GM20431 (cell line): ENCODE results near the gene AVL9.
"Not testable (repeated sequence)": the region's sequence is repeated elsewhere in the genome, so short reads cannot be mapped to it uniquely, and the experiment has no call there.

Experiments
- in situ Hi-C: fragments of 300-500 bp; cut with MseI, MboI; formaldehyde crosslinking; loops from one replicate; pipeline ENCODE4 v1.15.0; 2020; ENCODE audit warnings: low sequenced_read_pairs; ENCODE audit not compliant: unreplicated experiment

AVL9 gene

GRCh38 chr7:32495298-32496051, at the start of gene AVL9:
Gene AVL9, plus strand, starts transcription at chr7:32495489. Its CDS starts 221 bp downstream, at chr7:32495710.
- in situ Hi-C loops: no loop called here

DNA sequence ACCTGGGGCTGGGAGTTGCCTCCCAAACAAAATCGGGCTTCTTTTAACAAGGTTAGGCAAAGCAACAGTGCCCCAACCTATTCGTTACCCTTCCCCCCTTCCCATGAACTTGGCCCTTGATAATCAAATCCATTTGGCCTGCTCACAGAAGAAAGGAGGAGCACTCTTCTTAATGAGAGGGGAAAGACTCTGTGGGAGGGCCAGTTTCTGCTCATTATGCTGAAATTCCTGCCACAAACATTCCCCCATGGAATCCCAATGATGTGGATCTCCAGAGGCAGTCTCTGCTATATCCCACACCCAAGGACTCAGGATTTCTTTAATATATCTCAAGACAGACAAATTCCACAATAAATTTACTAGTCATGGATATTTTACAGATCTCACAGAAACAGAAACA, 48.1 kb upstream of the AVL9 start:
- in situ Hi-C loops: no loop called here

GRCh38 chr7:32453341-32454011, 41.8 kb upstream of the AVL9 start:
- in situ Hi-C loops: no loop called here

GRCh38 chr7:32458025-32458424, 37.3 kb upstream of the AVL9 start:
- in situ Hi-C loops: no loop called here

DNA sequence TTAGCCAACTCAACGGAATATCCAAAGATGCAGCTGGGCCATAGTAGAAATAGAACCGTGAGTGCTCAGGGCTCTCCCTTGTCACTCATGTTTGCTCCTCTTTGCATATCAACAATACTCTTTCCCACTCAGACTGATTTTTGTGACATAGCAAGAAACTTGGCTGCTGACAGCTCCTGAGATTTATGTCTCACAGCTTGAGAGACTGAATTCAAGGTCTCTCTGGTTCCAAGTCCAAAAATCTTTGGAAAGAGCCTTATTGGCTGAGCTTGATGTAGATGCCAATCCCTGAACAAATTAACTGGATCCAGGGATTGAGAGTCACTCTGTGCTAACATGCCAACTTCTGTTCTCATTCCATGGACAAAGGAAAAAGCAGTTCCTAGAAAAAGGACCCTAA, 35.5 kb upstream of the AVL9 start:
- in situ Hi-C loops: no loop called here

- in situ Hi-C loops: no loop called here
Measured at GRCh38 chr7:32461484-32461883, 33.8 kb upstream of the AVL9 start.

- in situ Hi-C loops: no loop called here
Measured at GRCh38 chr7:32462451-32462850, 32.8 kb upstream of the AVL9 start.

- in situ Hi-C loops: no loop called here
Measured at GRCh38 chr7:32462977-32463376, 32.3 kb upstream of the AVL9 start.

GRCh38 chr7:32464641-32465416, 30.5 kb upstream of the AVL9 start:
- in situ Hi-C loops: not testable (repeated sequence)

DNA sequence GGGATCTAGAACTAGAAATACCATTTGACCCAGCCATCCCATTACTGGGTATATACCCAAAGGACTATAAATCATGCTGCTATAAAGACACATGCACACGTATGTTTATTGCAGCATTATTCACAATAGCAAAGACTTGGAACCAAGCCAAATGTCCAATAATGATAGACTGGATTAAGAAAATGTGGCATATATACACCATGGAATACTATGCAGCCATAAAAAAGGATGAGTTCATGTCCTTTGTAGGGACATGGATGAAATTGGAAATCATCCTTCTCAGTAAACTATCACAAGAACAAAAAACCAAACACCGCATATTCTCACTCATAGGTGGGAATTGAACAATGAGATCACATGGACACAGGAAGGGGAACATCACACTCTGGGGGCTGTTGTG, 25.3 kb upstream of the AVL9 start:
- in situ Hi-C loops: not testable (repeated sequence)

DNA sequence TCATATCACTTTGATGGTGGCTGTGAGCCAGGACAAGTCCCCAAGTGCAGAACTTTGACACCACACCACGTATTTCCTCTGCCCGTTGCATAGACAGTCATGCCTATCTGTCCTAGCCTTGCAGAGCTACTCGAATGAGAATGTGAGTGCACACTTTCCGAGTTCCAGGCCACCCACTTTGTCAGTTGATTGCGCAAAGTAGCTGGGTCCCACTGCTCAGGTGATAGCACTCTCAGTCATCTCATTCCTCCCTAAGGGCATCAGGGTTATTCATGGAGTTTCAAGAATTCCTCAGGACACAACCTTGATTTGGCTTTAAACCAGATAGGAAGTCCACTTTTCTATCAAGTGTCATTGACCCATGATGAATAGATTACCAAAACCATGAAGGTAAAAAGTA, 24.4 kb upstream of the AVL9 start:
- in situ Hi-C loops: no loop called here

DNA sequence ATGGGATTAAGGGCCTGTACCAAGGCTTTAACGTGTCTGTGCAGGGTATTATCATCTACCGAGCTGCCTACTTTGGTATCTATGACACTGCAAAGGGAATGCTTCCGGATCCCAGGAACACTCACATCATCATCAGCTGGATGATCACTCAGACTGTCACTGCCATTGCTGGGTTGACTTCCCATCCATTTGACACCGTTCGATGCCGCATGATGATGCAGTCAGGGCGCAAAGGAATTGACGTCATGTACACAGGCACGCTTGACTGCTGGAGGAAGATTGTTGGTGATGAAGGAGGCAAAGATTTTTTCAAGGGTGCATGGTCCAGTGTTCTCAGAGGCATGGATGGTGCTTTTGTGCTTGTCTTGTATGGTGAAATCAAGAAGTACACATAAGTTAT, 23.3 kb upstream of the AVL9 start:
- in situ Hi-C loops: no loop called here

DNA sequence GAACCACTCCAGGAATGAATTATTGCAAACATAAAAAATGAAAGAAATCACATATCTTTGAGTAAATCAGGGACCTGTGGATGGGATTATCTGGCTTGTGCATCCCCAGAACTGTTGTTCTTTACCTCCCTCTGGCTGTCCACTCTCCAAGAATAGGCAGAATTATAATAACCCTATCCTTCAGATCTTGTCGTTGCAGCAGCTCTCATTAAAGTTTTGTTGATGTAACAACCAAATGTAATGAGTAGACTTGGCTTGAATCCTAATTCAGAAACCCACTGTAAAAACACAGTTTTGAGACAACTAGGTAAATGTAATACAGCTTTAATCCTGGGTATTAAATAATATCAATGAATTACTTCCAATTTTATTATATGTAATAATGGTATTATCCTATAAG, 21.3 kb upstream of the AVL9 start:
- in situ Hi-C loops: no loop called here

GRCh38 chr7:32476816-32477648, 18.3 kb upstream of the AVL9 start:
- in situ Hi-C loops: no loop called here

GRCh38 chr7:32477649-32477980, 17.7 kb upstream of the AVL9 start:
- in situ Hi-C loops: no loop called here

DNA sequence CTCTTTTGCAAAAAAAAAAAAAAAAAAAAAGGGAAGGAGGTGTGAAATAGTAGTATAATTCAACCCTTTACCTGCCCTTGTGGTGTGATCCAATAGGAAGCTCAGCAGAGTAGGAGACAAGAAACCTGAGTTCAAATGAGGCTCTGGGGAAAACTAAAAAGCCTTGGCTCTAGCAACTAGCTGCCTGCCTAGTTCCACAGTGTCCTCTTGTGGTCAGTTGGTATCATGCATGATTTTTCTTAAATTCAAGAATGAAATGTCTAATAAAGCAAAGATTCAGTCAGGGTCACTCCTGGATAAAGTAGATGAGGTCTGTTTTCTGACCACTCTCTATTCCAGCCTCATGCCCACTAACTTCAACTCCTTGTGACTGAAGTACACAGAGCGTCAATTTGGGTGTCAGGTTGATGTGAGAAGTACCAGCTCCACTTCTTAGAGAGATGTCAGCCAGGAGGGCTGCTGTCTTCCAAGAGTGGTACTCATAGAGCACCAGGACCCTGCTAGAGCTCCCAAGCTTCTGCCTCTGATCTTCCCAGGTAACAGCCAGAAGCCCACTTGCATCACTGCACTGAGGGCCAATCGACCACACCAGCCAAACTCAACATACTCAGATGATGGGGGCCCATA, 15.6 kb upstream of the AVL9 start:
- in situ Hi-C loops: no loop called here

- in situ Hi-C loops: no loop called here
Measured at GRCh38 chr7:32481176-32481575, 14.1 kb upstream of the AVL9 start.

DNA sequence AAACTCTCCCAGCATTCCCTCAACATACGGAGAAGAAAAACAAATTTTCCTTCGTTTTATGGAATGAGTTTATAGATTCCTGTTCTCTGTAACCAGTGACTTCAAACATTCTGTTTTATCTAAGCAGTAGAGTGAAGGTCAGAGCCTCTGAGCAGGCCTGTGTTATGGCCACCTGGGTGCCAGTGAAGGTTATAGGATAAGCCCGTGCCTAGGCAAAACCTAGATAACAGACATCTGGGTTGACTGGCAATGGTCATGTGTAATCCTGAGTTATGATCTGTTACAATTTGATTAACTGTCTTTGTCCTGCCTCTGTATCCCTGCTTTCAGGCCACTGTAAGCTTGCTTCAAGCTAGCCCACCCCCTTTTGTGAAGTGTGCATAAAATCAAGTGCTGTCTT, 13.4 kb upstream of the AVL9 start:
- in situ Hi-C loops: no loop called here

GRCh38 chr7:32489788-32490126, 5.5 kb upstream of the AVL9 start:
- in situ Hi-C loops: no loop called here
